GM21717 (cell line): ENCODE results near the gene C1orf105.

Experiments used
- ATAC-seq: cut with Tn5 transposase; IDR thresholded peaks from one replicate; pipeline ENCODE4 v1.9.1; 2021; ENCODE audit warnings: mild to moderate bottlenecking, moderate library complexity; ENCODE audit not compliant: unreplicated experiment

The C1orf105 gene

GRCh38 chr1:172456344-172456769, 35.9 kb downstream of the C1orf105 start:
- ATAC-seq: no peak

DNA sequence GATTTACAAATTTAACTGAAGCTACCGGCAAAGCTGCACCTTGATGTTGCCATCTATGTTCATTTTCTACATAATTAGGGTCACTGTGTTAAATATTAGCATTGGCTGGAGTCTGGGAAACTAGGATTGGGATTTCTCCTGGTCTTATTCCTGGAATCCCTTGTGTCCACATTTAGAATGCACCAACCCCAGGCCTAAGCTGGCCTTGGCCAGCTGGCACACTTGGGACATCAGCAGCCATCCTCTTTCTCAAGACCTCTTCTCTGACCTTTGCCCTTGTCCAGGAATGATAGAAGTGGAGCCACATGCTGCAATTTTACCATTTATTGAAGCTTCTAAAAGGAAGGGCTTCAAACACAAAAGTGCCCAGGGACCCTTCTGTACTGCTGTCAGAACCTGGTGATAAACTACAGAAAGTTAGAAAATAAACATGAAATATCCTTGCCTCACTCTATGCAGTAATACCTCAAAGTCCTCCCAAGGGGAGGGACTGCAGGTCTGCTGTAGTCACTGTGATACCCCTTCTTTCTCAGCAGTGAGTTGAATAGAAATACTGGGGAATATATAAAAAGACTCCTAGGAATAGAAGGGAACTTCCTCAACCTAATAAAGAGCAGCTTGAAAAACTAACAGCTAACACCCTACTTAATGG, 37.1 kb downstream of the C1orf105 start:
- no peak for ATAC-seq

DNA sequence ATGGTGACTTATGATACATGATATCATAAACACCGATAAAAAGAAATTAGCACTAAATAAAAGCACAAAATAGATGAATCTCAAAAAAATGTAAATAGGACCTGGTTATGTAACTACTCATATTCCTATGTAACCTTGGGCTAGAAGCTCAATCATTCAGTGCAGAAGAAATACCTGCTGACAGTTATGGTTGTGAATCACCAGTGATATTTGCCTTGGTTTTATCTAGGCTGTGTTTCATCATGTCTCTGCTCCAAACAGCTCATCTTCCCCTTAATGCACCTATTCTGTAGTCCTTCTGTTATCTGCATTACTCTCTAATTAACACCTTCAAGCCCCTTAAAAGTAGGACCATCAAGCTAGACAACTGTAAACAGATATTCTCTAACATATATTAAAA, 39.7 kb downstream of the C1orf105 start:
- ATAC-seq: no peak

GRCh38 chr1:172460887-172461315, 40.4 kb downstream of the C1orf105 start:
- no peak for ATAC-seq

- ATAC-seq: no peak
Observed at GRCh38 chr1:172465617-172466016, 45.1 kb downstream of the C1orf105 start.

- no peak for ATAC-seq
Observed at GRCh38 chr1:172466795-172467407, 46.4 kb downstream of the C1orf105 start.

- ATAC-seq: no peak
Observed at GRCh38 chr1:172467446-172467845, 47.0 kb downstream of the C1orf105 start.

- ATAC-seq: no peak
Observed at GRCh38 chr1:172468296-172468695, 47.8 kb downstream of the C1orf105 start.

DNA sequence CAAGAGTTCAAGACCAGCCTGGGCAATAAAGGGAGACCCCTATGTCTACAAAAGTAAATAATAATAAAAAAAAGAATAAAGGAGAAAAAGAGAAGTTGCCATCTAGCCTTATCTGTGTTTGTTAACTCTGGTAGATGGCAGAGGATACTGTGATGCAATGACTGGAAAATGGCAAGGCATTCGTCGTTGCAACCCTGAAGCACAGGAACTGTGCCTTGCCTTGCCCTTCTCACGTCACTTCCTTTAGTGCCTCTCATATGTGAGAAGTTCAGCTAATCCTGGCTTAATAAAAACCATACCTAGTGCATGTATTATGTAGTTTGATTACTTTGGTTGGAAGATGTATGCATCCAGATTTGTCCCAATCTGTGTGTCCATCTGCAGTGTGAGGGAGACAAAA, 49.2 kb downstream of the C1orf105 start:
- no peak for ATAC-seq

DNA sequence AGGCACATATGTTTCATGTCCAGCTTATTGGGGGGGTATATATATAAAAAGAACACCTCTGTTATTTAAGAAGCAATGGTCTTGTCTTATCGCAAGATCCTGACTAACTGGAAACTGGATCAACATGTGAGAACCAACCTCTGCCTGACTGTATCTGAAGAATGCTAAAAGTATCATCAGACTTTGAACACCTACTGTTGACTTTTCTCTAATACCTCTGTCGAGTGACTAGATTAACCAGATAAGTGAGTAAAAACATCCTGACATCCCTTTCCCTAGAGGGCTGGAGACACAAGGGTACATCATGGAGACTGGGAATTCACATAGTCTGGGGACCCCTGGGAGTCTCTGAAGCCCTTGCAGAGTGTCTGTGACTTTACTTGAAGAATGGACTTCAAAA, 49.7 kb downstream of the C1orf105 start:
- no peak for ATAC-seq

DNA sequence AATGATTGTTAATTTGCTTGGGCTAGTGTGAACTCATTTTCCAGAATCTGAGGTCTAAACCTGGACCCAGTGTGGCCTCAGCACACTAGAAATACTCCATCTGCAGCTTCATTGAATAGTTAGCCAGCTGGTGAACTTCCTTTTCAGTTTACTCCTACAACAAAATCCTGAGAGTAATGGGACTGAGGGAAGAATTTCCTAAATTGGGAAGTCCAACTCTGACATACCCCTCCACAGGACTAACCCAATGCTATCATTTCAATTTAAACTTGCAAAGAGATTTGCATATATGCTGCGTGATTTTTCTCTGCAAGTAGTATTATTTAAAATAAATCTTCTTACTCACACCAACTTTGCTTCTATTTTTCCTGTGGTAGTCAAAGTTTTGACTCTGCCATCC, 51.2 kb downstream of the C1orf105 start:
- no peak for ATAC-seq

GRCh38 chr1:172472495-172472894, 52.0 kb downstream of the C1orf105 start:
- no peak for ATAC-seq

DNA sequence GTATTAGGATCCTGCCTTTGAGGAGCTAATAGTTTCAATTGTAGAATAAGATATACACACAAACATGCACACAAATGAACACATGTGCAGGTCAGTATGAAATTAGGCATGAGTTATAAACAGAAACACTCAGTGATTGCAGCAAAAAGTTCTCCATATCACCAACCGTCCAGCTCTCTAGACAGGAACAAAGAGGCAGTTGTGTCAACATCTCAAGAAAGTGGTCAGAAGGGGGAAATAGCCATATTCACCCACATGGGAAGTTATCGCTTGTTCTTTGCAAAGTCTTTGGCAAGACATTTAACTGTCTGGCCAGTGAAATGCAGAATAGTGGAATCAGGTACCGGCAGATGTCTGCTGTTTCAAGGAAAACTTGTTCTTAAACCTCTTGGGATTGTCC, 52.8 kb downstream of the C1orf105 start:
- ATAC-seq: no peak

- ATAC-seq: no peak
Observed at GRCh38 chr1:172473842-172474241, 53.4 kb downstream of the C1orf105 start.

GRCh38 chr1:172476218-172476811, 55.8 kb downstream of the C1orf105 start:
- no peak for ATAC-seq

DNA sequence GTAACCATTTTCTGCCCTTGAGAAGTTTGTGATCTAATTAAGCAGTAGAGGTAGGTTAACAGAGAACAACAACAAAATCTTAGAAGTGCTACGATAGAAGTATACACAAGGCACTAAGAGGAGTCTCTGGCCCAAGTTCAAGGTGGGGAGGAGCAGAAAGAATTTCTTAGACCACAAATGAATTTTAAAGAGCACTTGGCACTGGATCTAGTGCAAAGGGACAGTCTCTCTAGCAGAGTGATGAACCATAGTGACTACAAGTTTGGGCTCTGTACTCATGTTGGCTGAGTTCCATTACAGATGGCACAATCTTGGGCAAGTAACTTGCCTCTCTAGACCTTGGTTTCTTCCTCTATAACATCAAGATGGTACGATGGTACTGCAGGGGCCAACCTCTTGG, 56.7 kb downstream of the C1orf105 start:
- ATAC-seq: no peak

- ATAC-seq: no peak
Observed at GRCh38 chr1:172477741-172478140, 57.3 kb downstream of the C1orf105 start.

- no peak for ATAC-seq
Observed at GRCh38 chr1:172478485-172478884, 58.0 kb downstream of the C1orf105 start.

- no peak for ATAC-seq
Observed at GRCh38 chr1:172480431-172480830, 59.9 kb downstream of the C1orf105 start.

- ATAC-seq: no peak
Observed at GRCh38 chr1:172482044-172482443, 61.6 kb downstream of the C1orf105 start.

DNA sequence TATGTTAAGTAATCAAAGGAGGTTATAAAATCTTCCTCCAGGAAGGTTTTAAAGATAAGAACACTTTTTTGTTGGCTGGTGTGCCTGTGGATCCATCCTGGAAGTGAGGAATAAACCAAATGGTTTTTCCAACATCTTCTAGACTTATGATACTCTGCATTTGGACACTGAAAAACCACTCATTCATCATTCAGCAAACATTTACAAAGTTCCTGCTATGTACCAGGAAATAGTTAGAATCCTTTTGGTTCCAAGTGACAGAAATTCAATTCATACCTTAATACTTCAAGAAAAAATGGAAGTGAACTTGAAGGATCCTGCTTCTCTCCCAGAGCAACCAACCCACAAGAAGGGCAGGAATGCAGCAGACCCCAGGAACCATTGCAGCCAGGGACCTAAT, 63.0 kb downstream of the C1orf105 start:
- no peak for ATAC-seq

- no peak for ATAC-seq
Observed at GRCh38 chr1:172484252-172484651, 63.8 kb downstream of the C1orf105 start.
